ENCODE data around the gene COX18. TPM values are rescaled to one million over a fixed set of nuclear protein-coding genes. Genes with fewer than 3 reads are reported as not detected.

Gene COX18
- polyA plus RNA-seq, 1 donor from 2014 or later = 30.2 TPM

- Histone ChIP-seq H3K27me3 (ENCODE audit: insufficient read depth, low read depth, low read length) (no peaks in the 10 kb centered on the region), H3K36me3 (ENCODE audit: insufficient read depth, low read length) (peaks cover 6% of the 10 kb centered on the region), H3K4me3 (ENCODE audit: low read length) (no peak overlapping the region), H3K79me2 (replicated peaks; ENCODE audit: insufficient read depth, low read length) (no peaks in the 10 kb centered on the region), H4K20me1 (ENCODE audit: insufficient read depth) (no peaks in the 10 kb centered on the region), H3K4me2 (ENCODE audit: low read length) (no peak overlapping the region), H3K27ac (ENCODE audit: low read length) (no peak overlapping the region), H3K9me3 (ENCODE audit: low read length) (no peaks in the 10 kb centered on the region), H2AFZ (ENCODE audit: low read depth, low read length) (no peak overlapping the region), H3F3A (ENCODE audit: insufficient read depth, low read length, poor library complexity, severe bottlenecking) (no peaks in the 10 kb centered on the region), H3K9ac (ENCODE audit: low read length) (no peak overlapping the region), H3K9me2 (ENCODE audit: insufficient read depth, low read length) (no peaks in the 10 kb centered on the region)
- no peak for TF ChIP-seq RAD21 (conservative IDR thresholded peaks at IDR 0.05)
- no peak for TF ChIP-seq REST (IDR thresholded peaks at IDR 0.05; ENCODE audit: borderline replicate concordance)
- no peak for TF ChIP-seq EZH2 (IDR thresholded peaks at IDR 0.05; ENCODE audit: borderline replicate concordance, insufficient read depth, low read length, poor library complexity, severe bottlenecking)
- TF ChIP-seq TAF1 (IDR thresholded peaks at IDR 0.05; ENCODE audit: low read depth) = no peak
- TF ChIP-seq CTCF (IDR thresholded peaks at IDR 0.05; ENCODE audit: poor library complexity, severe bottlenecking) = no peak
- no peak for TF ChIP-seq MXI1 (conservative IDR thresholded peaks at IDR 0.05; ENCODE audit: poor library complexity, severe bottlenecking)
These were observed 28.5 kb upstream of the COX18 start for GRCh38 chr4:73098016-73098415.

- H3K4me2 ChIP-seq (ENCODE audit: low read length) = no peak overlapping the region
- peaks cover 20% of the 10 kb centered on the region for H3K36me3 ChIP-seq (ENCODE audit: insufficient read depth, low read length)
- H2AFZ ChIP-seq (ENCODE audit: low read depth, low read length) = no peak overlapping the region
These were observed 23.4 kb upstream of the COX18 start for GRCh38 chr4:73092868-73093267.

More at GRCh38 chr4:73092868-73093267, 23.4 kb upstream of the COX18 start:
- Histone ChIP-seq H3K9ac (ENCODE audit: low read length) (no peak overlapping the region), H3F3A (ENCODE audit: insufficient read depth, low read length, poor library complexity, severe bottlenecking) (no peaks in the 10 kb centered on the region), H4K20me1 (ENCODE audit: insufficient read depth) (no peaks in the 10 kb centered on the region), H3K9me3 (ENCODE audit: low read length) (no peaks in the 10 kb centered on the region), H3K27me3 (ENCODE audit: insufficient read depth, low read depth, low read length) (no peaks in the 10 kb centered on the region), H3K9me2 (ENCODE audit: insufficient read depth, low read length) (no peaks in the 10 kb centered on the region), H3K4me3 (ENCODE audit: low read length) (no peak overlapping the region), H3K27ac (ENCODE audit: low read length) (no peak overlapping the region), H3K79me2 (replicated peaks; ENCODE audit: insufficient read depth, low read length) (no peaks in the 10 kb centered on the region)
- TF ChIP-seq EP300 (conservative IDR thresholded peaks at IDR 0.05; ENCODE audit: poor library complexity, severe bottlenecking) (no peak), MXI1 (conservative IDR thresholded peaks at IDR 0.05; ENCODE audit: poor library complexity, severe bottlenecking) (no peak), CTCF (IDR thresholded peaks at IDR 0.05; ENCODE audit: poor library complexity, severe bottlenecking) (no peak), REST (IDR thresholded peaks at IDR 0.05; ENCODE audit: borderline replicate concordance) (no peak), POLR2AphosphoS5 (IDR thresholded peaks at IDR 0.05) (no peak), SMC3 (conservative IDR thresholded peaks at IDR 0.05; ENCODE audit: poor library complexity) (no peak), TAF1 (IDR thresholded peaks at IDR 0.05; ENCODE audit: low read depth) (no peak), EZH2 (IDR thresholded peaks at IDR 0.05; ENCODE audit: borderline replicate concordance, insufficient read depth, low read length, poor library complexity, severe bottlenecking) (no peak)

Data from neural cell (in vitro differentiated cells).